Measurements from ENCODE around the gene MEF2D. TPM values are rescaled to one million over a fixed set of nuclear protein-coding genes. Genes with fewer than 3 reads are reported as not detected.
A peak's percentile ranks its signal among the peaks of the same experiment; 100 is the strongest.

The MEF2D gene
- total RNA-seq, 1 donor from 2014 or later, result 56.6 TPM

GRCh38 chr1:156497743-156498431 lies 2.7 kb downstream of the MEF2D start:
- H3K27ac ChIP-seq (ENCODE audit: low read depth, low read length), result no peak overlapping the region
- H3K9me3 ChIP-seq (ENCODE audit: insufficient read depth, low read depth, low read length), result no peaks in the 10 kb centered on the region
- TF ChIP-seq, protein P1, sequence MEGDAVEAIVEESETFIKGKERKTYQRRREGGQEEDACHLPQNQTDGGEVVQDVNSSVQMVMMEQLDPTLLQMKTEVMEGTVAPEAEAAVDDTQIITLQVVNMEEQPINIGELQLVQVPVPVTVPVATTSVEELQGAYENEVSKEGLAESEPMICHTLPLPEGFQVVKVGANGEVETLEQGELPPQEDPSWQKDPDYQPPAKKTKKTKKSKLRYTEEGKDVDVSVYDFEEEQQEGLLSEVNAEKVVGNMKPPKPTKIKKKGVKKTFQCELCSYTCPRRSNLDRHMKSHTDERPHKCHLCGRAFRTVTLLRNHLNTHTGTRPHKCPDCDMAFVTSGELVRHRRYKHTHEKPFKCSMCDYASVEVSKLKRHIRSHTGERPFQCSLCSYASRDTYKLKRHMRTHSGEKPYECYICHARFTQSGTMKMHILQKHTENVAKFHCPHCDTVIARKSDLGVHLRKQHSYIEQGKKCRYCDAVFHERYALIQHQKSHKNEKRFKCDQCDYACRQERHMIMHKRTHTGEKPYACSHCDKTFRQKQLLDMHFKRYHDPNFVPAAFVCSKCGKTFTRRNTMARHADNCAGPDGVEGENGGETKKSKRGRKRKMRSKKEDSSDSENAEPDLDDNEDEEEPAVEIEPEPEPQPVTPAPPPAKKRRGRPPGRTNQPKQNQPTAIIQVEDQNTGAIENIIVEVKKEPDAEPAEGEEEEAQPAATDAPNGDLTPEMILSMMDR (IDR thresholded peaks at IDR 0.05; ENCODE audit: insufficient read depth, low read depth, low read length), result no peak
- TF ChIP-seq EZH2 (IDR thresholded peaks at IDR 0.05; ENCODE audit: insufficient read depth, low read length), result no peak
- H3K4me2 ChIP-seq (ENCODE audit: low read length), result peak overlapping the region; percentile 98
- FAIRE-seq (no peak), DNase-seq (ENCODE audit: low read depth) (no peak)
- no peaks in the 10 kb centered on the region for H3K36me3 ChIP-seq (ENCODE audit: insufficient read depth, low read length)
- Mint-ChIP-seq H3K27me3 (ENCODE audit: low read depth, unreplicated experiment) (no peaks in the 10 kb centered on the region), H3K4me3 (ENCODE audit: unreplicated experiment) (peak overlapping the region; percentile 91), H3K4me1 (ENCODE audit: low read depth, unreplicated experiment) (peaks cover 47% of the 10 kb centered on the region), H3K9me3 (ENCODE audit: unreplicated experiment) (no peaks in the 10 kb centered on the region), H3K36me3 (ENCODE audit: low read depth, unreplicated experiment) (peaks cover 7% of the 10 kb centered on the region), H3K27ac (ENCODE audit: unreplicated experiment) (peak overlapping the region; percentile 83)
- peaks cover 68% of the 10 kb centered on the region for H4K20me1 ChIP-seq (ENCODE audit: insufficient read depth, low read length)
- peaks cover 59% of the 10 kb centered on the region for H3K4me1 ChIP-seq (ENCODE audit: insufficient read depth, low read length)
- peak overlapping the region; percentile 98 for H3K9ac ChIP-seq (ENCODE audit: low read length)
- no peak overlapping the region for H2AFZ ChIP-seq (ENCODE audit: low read depth, low read length)
- H3K27me3 ChIP-seq (ENCODE audit: insufficient read depth, low read length), result no peaks in the 10 kb centered on the region
- H3K4me3 ChIP-seq (ENCODE audit: insufficient read depth, low read depth, low read length), result no peak overlapping the region
- peaks cover 76% of the 10 kb centered on the region for H3K79me2 ChIP-seq (ENCODE audit: insufficient read depth, low read length)

DNA sequence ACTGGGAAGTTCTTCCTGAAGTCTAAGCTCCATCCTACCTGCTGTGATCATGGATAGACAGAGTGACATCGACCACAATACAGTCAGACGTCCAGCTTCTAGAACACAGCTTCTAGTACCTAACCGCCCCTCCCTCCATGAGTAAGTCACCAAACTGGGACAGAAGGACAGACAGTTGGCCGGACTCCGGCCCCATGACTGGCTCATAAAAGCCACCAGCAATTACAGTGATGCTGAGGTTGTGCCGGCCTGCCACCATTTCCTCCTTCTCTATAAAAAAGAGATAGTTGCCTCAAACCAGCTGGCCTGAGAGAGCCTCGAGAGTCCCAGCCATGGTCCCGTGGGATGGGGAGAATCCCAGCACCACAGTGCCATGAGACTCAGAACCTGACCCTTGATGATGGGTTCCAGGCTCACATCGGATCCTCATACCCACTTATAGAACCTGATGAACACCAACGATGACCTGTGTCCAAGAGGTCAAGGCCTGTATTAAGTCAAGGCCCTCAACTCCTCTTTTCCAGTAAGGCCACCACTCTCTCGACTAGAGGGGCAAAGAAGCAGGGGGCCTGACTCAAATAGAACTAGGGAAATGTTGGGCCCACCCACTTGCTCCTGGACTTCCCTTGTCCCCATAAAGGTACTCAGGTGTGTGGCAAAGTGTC lies 3.4 kb downstream of the MEF2D start:
- Histone ChIP-seq H3K36me3 (ENCODE audit: insufficient read depth, low read length) (no peaks in the 10 kb centered on the region), H3K27ac (ENCODE audit: low read depth, low read length) (no peak overlapping the region), H3K4me1 (ENCODE audit: insufficient read depth, low read length) (peaks cover 56% of the 10 kb centered on the region), H3K79me2 (ENCODE audit: insufficient read depth, low read length) (peaks cover 83% of the 10 kb centered on the region), H4K20me1 (ENCODE audit: insufficient read depth, low read length) (peaks cover 75% of the 10 kb centered on the region), H3K9ac (ENCODE audit: low read length) (peak overlapping the region; percentile 39), H3K4me2 (ENCODE audit: low read length) (peak overlapping the region; percentile 98), H3K4me3 (ENCODE audit: insufficient read depth, low read depth, low read length) (no peak overlapping the region), H3K9me3 (ENCODE audit: insufficient read depth, low read depth, low read length) (no peaks in the 10 kb centered on the region), H3K27me3 (ENCODE audit: insufficient read depth, low read length) (no peaks in the 10 kb centered on the region), H2AFZ (ENCODE audit: low read depth, low read length) (no peak overlapping the region)
- DNase-seq (ENCODE audit: low read depth) (no peak), FAIRE-seq (no peak)
- no peak for TF ChIP-seq EZH2 (IDR thresholded peaks at IDR 0.05; ENCODE audit: insufficient read depth, low read length)
- TF ChIP-seq, protein P1 (IDR thresholded peaks at IDR 0.05; ENCODE audit: insufficient read depth, low read depth, low read length), result no peak
- Mint-ChIP-seq H3K27ac (ENCODE audit: unreplicated experiment) (no peak overlapping the region), H3K4me1 (ENCODE audit: low read depth, unreplicated experiment) (peaks cover 44% of the 10 kb centered on the region), H3K27me3 (ENCODE audit: low read depth, unreplicated experiment) (no peaks in the 10 kb centered on the region), H3K4me3 (ENCODE audit: unreplicated experiment) (peak overlapping the region; percentile 91), H3K9me3 (ENCODE audit: unreplicated experiment) (no peaks in the 10 kb centered on the region), H3K36me3 (ENCODE audit: low read depth, unreplicated experiment) (peaks cover 7% of the 10 kb centered on the region)
